MM.1S (cell line): Measurements from ENCODE around the gene FUS.

Source experiments
- CTCF ChIP-seq: fragments of 300-600 bp; sonication (generic); IDR thresholded peaks from 2 replicates; pipeline ENCODE4 v1.5.1; 2016; ENCODE audit warnings: antibody characterized with exemption, low read length, mixed read lengths
- EZH2 ChIP-seq: fragments of 300-600 bp; sonication (generic); optimal IDR thresholded peaks from 2 replicates; pipeline ENCODE3; 2017; ENCODE audit warnings: low read depth, mild to moderate bottlenecking, antibody characterized with exemption, low read length, mixed read lengths
- EZH2phosphoT487 ChIP-seq: fragments of 300-600 bp; sonication (generic); IDR thresholded peaks from 2 replicates; pipeline ENCODE4 v1.6.1; 2018; ENCODE audit warnings: antibody characterized with exemption, low read length

- TF ChIP-seq EZH2 (no peak), CTCF (no peak), EZH2phosphoT487 (no peak)
Measured at GRCh38 chr16:31177136-31177535, 2.8 kb upstream of the FUS start.
